HUDEP-2 (cell line): ENCODE data around the gene CDCP1.
"Not testable (repeated sequence)": the region's sequence is repeated elsewhere in the genome, so short reads cannot be mapped to it uniquely, and the experiment has no call there.

Experiments
- DNase-seq, 76 experiments: peaks; one replicate each; lab custom pipeline; 2025; ENCODE audit not compliant: unreplicated experiment in 76 of 76; lab: John Stamatoyannopoulos, UW

CDCP1 gene

DNA sequence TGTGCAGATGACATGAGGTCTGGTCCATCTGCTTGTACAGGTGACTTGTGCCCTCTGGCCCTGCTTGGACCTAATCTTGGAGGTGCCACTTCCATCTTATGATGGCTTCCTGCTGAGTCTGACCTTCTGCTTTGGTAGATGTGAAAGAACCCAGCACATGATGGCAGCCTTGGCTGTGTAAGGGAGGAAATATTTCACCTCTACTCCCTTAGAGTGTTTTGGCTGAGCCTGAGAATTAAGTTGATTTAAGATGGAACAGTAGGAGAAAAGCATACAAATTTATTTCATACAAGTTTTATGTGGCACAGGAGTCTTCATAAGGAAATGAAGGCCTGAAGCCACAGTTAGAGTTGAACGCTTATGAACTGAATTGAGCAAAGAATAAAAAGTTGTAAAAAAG lies 27.6 kb upstream of the CDCP1 start:
- DNase-seq: no peak

DNA sequence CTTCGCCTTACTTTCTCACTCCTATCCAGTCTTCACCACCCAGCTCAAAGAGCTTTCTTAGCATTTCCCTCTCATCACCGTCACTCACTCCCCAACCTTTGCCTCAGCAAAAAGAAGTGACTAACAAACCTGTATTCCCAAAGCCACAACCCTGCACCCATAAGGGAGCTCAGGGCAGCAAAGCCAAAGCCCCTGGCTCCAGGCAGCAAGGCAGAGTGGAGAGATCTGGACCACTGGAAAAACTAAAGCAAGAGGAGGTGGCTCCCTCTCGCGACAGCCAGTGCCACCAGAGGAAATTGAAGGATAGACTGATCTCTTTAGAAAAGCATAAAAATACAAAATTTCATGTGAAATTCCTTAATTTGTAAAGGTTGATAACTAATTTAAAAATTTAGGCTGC lies 25.1 kb upstream of the CDCP1 start:
- no peak for DNase-seq

DNA sequence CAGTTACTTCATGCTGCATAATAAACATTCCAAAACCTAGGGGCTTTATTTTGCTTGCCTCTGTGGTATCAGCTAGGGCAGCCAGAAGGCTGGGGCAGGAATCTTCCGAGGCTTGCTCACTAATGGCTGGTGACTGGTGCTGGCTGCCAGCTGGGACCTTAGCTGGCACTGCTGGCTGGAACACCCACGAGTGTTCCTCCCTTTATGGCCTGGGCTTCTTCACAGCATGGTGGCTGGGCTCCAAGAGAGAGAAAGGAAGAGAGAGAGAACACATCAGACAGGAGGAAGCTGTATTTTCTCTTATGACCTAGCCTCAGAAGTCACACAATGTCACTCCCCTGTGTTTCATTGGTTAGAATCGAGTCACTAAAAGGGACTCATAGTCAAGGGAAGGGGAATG lies 23.9 kb upstream of the CDCP1 start:
- no peak for DNase-seq

DNA sequence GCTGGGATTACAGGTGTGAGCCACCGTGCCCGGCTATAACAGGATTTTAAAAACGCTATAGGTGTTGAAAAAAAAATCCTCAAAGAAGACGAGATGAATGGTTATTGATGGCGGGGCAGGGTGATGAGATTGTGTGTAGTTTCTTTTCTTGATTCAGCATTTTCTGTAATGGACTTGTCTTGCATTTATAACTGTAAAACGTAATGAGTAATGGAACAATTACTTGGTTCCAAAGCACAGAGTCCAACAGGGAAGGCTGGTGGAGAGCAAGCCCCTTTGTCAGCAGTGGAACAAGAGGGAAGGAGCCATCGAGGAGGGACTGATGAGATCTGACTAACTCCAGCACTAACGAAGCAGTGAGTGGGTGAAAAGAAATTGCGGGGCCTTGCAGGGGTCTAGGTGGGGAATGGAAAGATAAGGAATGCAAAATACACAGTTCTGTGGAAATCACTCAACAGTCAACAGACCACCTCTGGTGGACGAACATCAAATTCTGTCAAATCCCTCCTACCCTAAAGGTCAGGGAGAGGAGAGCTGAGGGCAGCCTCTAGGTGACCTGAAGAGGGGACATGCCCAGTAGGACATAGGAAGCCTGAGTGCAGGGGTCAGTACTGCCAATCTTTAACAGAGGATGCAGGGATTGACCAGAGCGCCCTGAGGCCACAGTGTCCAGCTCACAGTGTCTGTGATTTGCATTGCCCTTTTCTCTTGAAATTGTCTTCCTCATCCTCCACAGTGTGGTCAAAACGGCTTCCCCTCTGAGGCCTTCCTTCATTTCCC lies 23.1 kb upstream of the CDCP1 start:
- DNase-seq: no peak

DNA sequence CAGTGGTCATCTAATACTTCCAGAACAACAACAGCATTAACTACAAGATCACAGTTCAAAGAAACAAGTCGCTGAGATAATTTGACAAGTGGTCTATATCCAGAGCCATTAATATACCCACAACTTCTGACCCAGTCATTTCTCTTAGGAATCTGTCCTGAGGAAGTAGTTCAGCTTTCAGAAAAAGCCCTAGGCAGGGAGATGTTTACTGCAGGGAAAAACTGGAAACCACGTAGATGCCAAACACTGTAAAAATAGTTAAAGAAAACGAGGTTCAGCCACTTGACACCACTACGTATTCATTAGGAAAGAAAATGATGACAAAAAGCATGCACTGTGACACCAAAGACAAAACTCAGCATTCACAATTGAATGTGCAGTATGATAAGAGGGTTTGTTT lies 22.3 kb upstream of the CDCP1 start:
- DNase-seq: no peak

DNA sequence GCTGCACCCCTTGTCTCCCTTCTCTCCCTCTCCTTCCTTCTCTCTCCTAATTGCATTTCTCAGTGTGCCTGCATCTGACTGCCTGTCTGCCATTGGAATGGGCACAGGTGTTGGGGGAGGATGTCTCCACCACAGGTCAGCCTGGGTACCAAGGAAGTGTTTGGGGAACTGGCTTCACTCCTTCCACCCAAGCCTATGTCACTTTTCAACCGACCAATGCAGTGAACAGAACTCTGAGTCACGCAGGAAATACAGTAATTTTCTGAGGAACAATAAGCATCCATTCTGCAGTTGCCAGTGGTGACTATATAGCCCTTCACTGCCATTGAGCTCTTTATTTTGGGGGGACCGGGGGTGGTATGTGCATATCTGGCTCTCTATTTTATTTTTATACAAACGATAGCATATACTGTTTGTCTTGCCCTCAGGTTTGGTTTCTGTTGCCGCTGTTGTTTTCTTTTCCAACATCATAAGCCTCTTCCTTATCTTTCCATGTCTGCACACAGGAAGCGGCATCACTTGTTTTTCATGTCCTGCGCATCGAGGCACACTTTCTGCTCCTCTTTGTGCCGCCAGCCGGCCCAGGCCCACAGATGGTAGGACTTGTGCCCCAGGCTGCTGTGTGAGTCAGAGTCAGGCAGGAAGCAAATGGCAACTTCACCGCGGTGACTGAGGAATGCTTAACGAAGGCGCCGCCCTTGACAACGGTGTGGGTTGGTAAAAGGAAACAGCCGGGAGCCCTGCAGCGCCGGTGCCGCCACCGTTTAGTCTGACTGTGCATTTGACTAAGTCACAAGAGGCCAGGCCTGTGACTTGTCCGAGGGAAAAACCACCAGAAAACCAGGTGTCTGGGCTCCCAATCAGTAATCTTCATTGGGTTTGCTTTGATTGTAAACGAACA lies 21.1 kb upstream of the CDCP1 start:
- DNase-seq: peak in 27 of 76 experiments; percentile 4 to 48 (median 19)

DNA sequence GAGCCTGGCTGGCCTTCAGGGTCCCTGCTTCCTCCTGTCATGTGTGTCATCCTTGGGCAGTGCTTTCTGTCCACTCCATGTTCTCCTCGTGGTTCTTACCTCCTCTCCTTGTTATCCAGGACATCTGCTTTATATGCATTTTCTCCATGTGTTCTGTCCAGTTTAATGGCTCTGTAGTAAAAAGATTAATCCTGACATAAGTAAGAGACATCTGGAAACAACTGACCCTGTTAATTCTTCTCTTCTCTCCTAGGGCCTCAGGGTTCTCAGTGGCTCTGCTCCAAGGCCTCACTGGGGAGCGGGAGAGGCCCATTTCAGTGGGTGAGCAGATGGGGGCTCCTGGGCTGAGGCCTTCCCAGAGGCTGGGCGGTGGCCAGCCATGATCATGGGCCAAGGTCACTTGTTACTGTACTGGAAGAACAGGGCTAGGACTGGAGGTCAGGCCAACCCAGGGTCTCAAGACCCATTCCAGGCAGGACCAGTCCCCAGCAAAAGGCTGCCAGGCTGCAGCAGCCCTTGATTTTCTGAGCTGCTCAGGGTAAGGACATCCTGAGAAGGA lies 20.2 kb upstream of the CDCP1 start:
- DNase-seq: no peak

DNA sequence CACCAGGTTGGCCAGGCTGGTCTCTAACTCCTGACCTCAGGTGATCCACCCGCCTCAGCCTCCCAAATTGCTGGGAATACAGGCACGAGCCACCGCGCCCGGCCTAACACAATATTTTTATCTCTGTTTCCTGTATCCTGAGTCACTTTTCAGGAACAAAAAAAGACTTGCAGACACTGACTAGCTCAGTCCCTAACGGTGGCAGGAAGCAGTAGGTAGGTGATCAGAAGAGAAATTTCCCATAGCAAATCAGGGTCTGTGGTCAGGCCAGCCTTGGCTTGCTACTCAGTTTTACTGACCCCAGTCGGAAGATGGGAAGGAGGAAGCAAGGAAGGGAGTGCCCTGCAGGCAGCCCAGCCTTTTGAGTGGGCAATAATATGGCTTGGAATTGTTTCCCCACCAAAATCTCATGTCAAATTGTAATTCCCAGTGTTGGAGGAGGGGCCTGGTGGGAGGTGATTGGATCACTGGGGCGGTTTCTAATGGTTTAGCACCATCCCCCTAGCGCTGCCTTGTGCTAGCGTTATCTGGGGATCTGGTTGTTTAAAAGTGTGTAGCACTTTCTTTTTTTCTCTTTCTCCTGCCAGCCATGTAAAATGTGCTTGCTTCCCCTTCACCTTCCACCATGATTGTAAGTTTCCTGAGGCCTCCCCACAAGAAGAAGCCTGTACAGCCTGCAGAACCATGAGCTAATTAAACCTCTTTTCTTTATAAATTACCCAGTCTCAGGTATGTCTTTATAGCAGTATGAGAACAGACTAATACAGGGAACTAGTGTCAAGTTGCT lies 19.5 kb upstream of the CDCP1 start:
- DNase-seq: no peak

DNA sequence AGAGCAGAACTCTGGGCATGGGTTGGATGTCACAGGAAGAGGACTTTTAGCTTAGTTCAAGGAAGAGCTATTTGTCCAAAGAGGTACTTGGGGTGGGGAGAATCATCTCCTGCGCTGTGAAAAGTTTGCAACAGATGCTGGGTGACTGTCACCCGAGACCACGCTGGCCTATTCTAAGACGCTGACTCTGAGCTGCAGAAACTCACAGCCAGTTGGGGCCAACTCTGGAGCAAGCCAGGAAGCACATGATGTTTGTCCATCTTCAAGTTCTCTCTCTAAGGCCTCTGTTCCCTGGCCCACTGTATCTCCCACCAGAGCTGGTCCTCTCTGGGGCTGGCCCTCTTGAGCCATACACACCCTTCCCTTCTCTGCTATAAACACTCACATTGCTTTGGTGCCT lies 17.9 kb upstream of the CDCP1 start:
- DNase-seq: no peak

DNA sequence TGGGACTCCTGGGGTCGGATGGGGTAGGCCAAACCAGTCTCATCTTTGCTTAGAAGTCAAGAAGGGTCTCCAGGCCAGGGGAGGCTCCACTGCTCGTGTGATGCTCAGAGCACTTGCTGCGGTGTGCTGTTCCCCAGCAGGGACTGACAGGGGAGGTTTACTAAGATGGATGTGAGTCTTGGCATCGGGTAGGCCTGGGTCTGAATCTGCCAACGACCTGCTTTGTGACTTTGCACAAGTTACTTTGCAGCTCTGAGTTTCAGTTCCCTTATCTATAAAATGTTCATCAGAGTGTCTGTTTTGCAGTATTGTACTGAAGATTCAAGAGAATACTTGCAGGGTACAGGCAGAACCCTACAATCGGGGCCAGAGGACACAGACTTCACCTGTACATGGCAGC lies 17.3 kb upstream of the CDCP1 start:
- no peak for DNase-seq

DNA sequence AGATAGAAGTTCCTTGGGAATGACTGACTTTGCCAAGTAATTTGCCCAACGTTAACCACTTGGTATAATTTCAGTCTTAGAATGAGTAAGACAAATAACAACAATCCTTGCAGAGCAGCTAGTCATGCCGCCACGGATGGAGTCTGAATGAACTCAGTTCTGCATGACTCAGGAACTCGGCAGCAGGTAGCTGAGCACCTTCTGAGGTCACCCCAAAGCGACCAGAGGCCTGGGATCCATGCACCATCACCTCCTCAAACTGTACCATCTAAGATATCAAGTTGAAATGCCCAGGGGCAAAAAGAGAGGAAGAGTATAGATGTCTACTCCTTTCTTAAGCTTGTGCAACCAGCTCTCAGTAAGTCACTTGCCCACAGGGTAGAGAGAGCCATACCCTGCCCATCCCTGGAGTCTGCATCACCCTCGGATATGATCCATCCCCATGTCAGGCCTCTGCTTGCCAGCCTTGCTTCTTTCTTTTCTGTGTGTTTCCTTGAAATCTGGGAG lies 8.5 kb upstream of the CDCP1 start:
- no peak for DNase-seq

DNA sequence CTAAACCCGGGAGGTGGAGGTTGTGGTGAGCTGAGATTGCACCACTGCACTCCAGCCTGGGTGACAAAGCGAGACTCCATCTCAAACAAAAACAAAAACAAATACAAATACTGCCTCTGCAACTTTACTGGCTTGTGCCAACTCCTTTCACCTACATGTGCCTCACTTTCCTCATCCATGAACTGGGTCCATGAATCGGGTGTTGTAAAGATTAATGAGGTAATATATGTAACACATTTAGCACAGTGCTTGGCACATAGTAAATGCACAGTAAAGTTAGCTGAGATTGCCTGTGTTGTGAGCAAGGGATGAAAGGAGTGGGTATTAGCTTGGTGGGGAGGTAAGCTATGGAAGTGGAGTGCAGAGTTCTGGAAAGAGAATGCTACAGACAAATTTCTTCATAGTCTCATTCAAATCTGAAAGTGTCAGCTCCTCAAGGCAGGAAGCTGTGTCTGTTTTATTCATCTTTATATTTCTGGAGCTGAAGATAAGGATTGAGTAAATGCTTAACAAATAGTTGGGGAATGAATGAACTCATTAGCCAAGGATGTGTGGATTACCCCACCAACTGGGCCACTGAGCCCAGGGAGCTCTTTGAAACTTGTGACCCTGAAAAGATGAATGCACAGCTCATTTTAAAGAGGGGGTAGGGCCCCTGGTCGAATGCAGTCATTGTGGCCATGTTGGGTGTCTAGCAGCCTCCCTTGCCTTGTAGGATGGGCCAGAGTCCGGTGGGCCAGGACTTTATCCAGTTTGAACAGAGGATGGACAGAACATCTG lies 7.7 kb upstream of the CDCP1 start:
- DNase-seq: no peak

DNA sequence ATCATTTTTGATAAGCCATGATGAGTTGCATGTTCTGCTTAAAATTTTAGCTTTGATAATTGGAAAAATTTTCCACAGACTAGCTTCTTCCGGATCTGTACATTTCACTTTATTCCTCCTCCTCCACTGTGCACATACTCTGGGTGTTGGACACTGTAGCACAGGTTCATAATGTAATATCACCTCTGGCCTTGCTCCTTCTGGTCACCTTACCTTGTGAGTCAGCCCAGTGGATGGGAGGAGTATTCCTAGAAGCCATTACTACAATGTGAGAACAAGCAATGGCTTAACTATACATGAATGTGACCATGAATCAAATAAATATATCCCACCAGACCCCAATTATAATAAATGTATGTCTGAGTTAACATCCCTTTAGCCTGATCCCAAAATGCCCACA lies 6.1 kb upstream of the CDCP1 start:
- DNase-seq: no peak

DNA sequence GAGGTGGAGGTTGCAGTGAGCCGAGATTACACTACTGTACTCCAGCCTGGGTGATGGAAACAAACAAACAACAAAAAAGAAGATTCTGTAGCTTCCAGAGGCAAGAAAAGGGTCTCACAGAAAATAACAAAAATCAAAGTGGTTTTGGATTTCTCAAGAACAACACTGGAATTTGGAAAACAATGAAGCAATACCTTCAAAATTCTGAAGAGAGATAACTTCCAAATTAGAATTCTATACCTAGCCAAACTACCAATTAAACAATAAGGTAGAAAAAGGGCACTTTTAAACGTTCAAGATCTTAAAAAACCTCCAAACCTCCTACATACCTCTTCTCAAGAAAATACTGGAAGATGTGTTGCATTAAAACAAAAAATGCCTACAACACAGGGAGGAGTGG lies 4.9 kb upstream of the CDCP1 start:
- DNase-seq: no peak

DNA sequence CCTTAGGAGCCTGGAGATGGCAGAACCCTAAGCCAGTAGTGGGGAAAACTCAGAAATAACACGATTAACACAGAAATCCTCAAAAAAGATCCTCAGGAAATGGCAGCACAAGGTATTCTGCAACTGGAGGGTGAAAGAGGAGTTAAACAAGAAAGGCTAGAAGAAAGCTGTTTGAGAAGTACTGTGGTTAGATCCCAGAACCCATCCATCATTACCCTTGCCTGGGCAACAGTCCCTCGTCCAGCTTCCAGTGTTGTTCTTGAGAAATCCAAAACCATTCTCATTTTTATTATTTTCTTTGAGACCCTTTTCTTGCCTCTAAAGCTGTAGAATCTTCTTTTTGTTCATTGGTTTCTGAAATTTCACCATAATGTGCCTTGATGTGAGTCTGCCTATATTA lies 2.7 kb upstream of the CDCP1 start:
- no peak for DNase-seq

DNA sequence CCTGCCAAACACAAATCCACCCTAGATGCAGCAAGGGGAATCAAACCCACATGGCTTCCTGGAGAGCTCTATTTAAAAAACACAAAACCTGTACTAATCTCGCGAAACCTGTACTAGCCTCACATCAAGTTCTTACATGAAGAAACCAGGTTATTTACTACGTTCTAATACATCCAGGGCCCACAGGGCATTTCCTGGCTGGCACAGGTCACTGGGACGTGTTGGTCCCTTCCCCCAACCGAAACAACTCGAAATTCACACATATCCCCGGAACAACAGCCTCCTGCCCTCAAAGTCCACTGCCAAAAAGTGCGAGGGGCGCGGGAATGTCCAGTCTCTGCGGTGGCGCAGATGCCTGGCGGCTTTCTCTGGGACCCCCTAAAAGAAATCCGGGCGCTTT lies 955 bp downstream of the CDCP1 start:
- DNase-seq: no peak

DNA sequence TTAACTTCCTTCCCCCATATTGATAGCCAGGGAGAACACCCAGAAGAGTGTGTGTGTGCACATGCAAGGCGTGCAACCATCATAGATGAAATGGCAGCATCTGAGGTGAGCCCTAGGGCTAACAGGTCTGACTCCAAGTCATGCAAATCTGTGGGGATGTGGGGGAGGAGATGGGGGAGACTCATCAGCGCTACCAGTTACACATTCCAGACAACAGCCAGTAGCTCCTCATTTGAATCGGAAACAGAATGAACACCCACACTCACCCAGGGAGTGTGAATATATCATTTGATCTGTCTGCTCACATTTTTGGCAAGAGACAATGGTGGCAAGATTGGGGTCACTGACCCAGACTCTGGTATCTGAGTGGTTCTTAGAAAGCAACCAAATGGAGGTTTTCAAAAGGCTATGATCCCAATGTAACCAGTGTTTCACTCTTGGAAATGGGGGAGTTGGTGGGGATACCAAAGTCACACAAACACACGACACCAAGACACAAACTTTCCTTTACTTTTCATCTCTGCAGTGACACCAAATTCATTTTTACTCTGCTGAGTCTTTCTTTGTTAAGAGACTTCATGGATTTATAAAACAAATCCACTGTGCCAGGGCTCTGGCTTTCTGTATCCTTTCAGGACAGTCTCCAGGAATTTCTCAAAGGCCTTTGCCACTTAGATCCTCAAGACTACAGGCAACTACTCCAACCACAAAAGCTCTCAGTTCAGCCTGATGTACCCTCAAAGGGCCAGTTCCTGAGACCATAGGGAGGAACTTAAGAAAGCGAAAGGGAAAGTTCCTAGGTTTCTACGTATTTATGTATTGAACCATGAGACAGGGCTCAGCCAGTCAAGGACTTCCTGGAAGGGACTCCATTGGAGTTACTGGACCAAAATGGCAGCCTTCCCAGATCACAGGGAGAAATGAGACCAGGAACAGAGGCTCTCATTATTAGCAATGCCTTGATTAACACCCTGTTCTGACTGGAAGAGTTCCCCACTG lies 2.2 kb downstream of the CDCP1 start:
- no peak for DNase-seq

DNA sequence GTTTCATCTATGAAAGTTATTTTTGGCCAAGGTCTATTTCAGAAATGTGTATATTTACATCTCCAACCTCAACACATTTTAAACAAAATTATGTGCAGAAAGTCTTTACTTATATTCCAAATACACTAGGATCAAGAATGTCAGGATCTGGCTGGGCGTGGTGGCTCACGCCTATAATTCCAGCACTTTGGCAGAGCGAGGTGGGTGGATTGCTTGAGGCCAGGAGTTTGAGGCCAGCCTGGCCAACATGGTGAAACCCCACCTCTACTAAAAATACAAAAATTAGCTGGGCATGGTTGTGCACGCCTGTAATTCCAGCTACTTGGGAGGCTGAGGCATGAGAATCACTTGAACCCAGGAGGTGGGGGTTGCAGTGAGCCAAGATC lies 5.4 kb downstream of the CDCP1 start:
- not testable (repeated sequence) for DNase-seq
